Measurements from ENCODE around the gene EIPR1.

DNA sequence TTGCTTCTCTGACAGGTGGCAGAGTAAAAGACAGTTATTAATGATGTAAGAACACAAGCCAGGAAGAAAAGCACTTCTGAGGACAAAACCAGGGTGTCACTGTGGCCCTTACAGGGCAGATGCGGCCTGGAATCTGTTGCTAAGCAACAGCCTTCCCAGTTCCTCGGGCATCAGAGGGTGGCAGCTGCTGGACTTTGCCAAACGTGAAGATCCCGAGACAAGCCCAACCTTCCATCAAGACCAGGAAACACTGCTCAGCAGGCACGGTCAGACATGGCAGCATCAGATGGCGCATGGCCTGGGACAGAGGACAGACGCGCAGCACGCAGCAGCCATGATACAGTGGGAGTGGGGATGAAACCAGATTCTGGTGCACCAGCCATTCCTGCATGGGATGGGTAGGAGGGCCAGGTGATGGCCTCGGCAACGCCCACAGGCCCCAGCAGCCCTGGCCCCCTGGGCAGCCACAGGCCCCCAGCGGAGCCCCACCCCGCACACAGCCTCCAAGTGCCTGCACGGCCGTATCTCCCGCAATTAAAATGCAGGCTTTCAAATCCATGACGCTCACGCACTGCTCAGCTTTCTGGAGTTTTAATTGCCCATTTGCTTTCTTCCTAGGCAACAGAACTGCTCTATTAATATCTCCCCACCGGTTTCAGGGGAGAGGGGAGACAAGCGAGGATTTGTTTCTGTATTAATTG lies 89.0 kb downstream of the EIPR1 start:
- TF ChIP-seq CTCF (conservative IDR thresholded peaks at IDR 0.05 in 1 of 2, IDR thresholded peaks at IDR 0.05 in 1 of 2; ENCODE audit: extremely low read depth in 1 of 2, insufficient read depth in 1 of 2, low read depth in 1 of 2, low read length in 2 of 2) (no peak), EZH2 (IDR thresholded peaks at IDR 0.05; ENCODE audit: borderline replicate concordance, low read length) (no peak)

All from mammary epithelial cell (primary cell).